A549 (cell line): ENCODE data around the gene SPATA9. TPM values are rescaled to one million over a fixed set of nuclear protein-coding genes. Genes with fewer than 3 reads are reported as not detected.

ENCODE experiments used
- ATAC-seq, 2 experiments: fragments of 200-7000 bp in 1 of 2; fragments of >200 bp in 1 of 2; cut with Nextera tagmentation in 1 of 2; cut with Tn5 transposase in 1 of 2; 3 replicates each; pipeline versions ENCODE4 v1.8.0 to v1.9.1; 2018 to 2020; ENCODE audit warnings: mild to moderate bottlenecking in 1 of 2, moderate library complexity in 1 of 2
- CTCF ChIA-PET: fragments of 300-600 bp; sonication (Branson Sonifier 250); formaldehyde crosslinking; extraction: SDS; loops from one replicate; lab custom pipeline; 2021; ENCODE audit warnings: antibody characterized with exemption, inconsistent platforms; lab: Yijun Ruan, JAX
- POLR2A ChIA-PET: fragments of 350-600 bp; formaldehyde crosslinking; extraction: SDS; loops from one replicate; lab custom pipeline; 2021; ENCODE audit warnings: antibody characterized with exemption, inconsistent platforms; lab: Yijun Ruan, JAX
- DNase-seq, 2 experiments: peaks; one replicate each; pipeline versions ENCODE4 v3.0.0 to v3.0.0-alpha.2; 2011 to 2016; ENCODE audit warnings: low read depth in 1 of 2, low spot score in 1 of 2
- FAIRE-seq: peaks from 2 replicates; lab custom pipeline; 2011; peaks lifted over from hg19 to GRCh38; lab: Jason Lieb, UNC
- H3K27ac ChIP-seq, 2 experiments: fragments of >200 bp; sonication (Bioruptor Twin); formaldehyde crosslinking; 3 replicates each; pipeline ENCODE4 v1.5.1; 2016 to 2017
- H3K4me1 ChIP-seq: fragments of >200 bp; sonication (Bioruptor Twin); formaldehyde crosslinking; 3 replicates; pipeline ENCODE4 v1.6.1; 2016
- H3K4me2 ChIP-seq: fragments of >200 bp; sonication (Bioruptor Twin); formaldehyde crosslinking; 3 replicates; pipeline ENCODE4 v1.6.1; 2016
- H3K4me3 ChIP-seq: fragments of >200 bp; sonication (Bioruptor Twin); formaldehyde crosslinking; 3 replicates; pipeline ENCODE4 v1.5.1; 2016
- H3K9me3 ChIP-seq: fragments of >200 bp; sonication (Bioruptor Twin); formaldehyde crosslinking; 3 replicates; pipeline ENCODE4 v1.6.1; 2016
- CHD4 ChIP-seq: fragments of 200-600 bp; sonication (generic); IDR thresholded peaks from 2 replicates; pipeline ENCODE4 v1.6.1; 2016; ENCODE audit warnings: antibody characterized with exemption, mild to moderate bottlenecking, borderline replicate concordance
- CTCF ChIP-seq: fragments of >200 bp; sonication (Bioruptor Twin); formaldehyde crosslinking; IDR thresholded peaks from 3 replicates; pipeline ENCODE4 v1.5.1; 2016
- EHMT2 ChIP-seq: fragments of 200-600 bp; sonication (generic); IDR thresholded peaks from 2 replicates; pipeline ENCODE4 v1.6.1; 2016; ENCODE audit warnings: antibody characterized with exemption, low read depth, mild to moderate bottlenecking, moderate library complexity
- ELK1 ChIP-seq: fragments of 150-350 bp; IDR thresholded peaks from 2 replicates; pipeline ENCODE4 v1.6.1; 2014; ENCODE audit warnings: low read depth, mild to moderate bottlenecking, low read length
- FOSB ChIP-seq: fragments of 250-450 bp; sonication (Bioruptor Pico); IDR thresholded peaks from 2 replicates; pipeline ENCODE4 v1.5.0; 2020; ENCODE audit warnings: mild to moderate bottlenecking, moderate library complexity
- FOXS1 ChIP-seq: fragments of 250-450 bp; sonication (Bioruptor Pico); IDR thresholded peaks from 2 replicates; pipeline ENCODE4 v1.5.0; 2020; ENCODE audit warnings: mild to moderate bottlenecking, moderate library complexity
- HDAC2 ChIP-seq: fragments of 200-600 bp; sonication (generic); IDR thresholded peaks from 2 replicates; pipeline ENCODE4 v1.6.1; 2016
- HES2 ChIP-seq: fragments of >200 bp; sonication (Bioruptor Twin); formaldehyde crosslinking; IDR thresholded peaks from 2 replicates; pipeline ENCODE4 v1.6.1; 2016
- HMGXB4 ChIP-seq: fragments of 250-450 bp; sonication (Bioruptor Pico); IDR thresholded peaks from 2 replicates; pipeline ENCODE4 v1.5.0; 2021; ENCODE audit warnings: mild to moderate bottlenecking, moderate library complexity, borderline replicate concordance
- HOXB13 ChIP-seq: fragments of 250-450 bp; sonication (Bioruptor Pico); IDR thresholded peaks from 2 replicates; pipeline ENCODE4 v1.5.0; 2020; ENCODE audit warnings: low read depth, mild to moderate bottlenecking, moderate library complexity
- KDM1A ChIP-seq: fragments of 200-600 bp; sonication (generic); IDR thresholded peaks from 2 replicates; pipeline ENCODE4 v1.6.1; 2016; ENCODE audit warnings: low read depth, mild to moderate bottlenecking
- KDM5A ChIP-seq: fragments of 200-600 bp; sonication (generic); IDR thresholded peaks from 2 replicates; pipeline ENCODE4 v1.6.1; 2016; ENCODE audit warnings: antibody characterized with exemption, mild to moderate bottlenecking
- MAX ChIP-seq: IDR thresholded peaks from 2 replicates; pipeline ENCODE4 v1.6.1; 2012
- MAZ ChIP-seq: fragments of 150-350 bp; IDR thresholded peaks from 2 replicates; pipeline ENCODE4 v1.6.1; 2014; ENCODE audit warnings: antibody characterized with exemption, low read depth, low read length, borderline replicate concordance
- MYC ChIP-seq: IDR thresholded peaks from 2 replicates; pipeline ENCODE4 v1.6.1; 2012; ENCODE audit warnings: mild to moderate bottlenecking, inconsistent platforms, low read length, improper control_type of control experiment, borderline replicate concordance
- NPAS2 ChIP-seq: fragments of 250-450 bp; sonication (Bioruptor Pico); IDR thresholded peaks from 2 replicates; pipeline ENCODE4 v1.8.0; 2022; ENCODE audit warnings: mild to moderate bottlenecking, moderate library complexity, borderline replicate concordance
- PBX3 ChIP-seq: IDR thresholded peaks from 2 replicates; pipeline ENCODE4 v1.6.1; 2012
- POLR2AphosphoS2 ChIP-seq: conservative IDR thresholded peaks from 2 replicates; pipeline ENCODE4 v1.6.1; 2012; ENCODE audit warnings: low read length, improper control_type of control experiment, inconsistent platforms
- SMC3 ChIP-seq: fragments of >200 bp; sonication (Bioruptor Twin); formaldehyde crosslinking; IDR thresholded peaks from 3 replicates; pipeline ENCODE4 v1.6.1; 2018; ENCODE audit warnings: inconsistent platforms
- SREBF2 ChIP-seq: fragments of 450-650 bp; IDR thresholded peaks from 2 replicates; pipeline ENCODE4 v1.6.1; 2014; ENCODE audit warnings: mild to moderate bottlenecking, moderate library complexity
- WGBS: methylation state at CpG from one replicate; pipeline ENCODE4 v1.1.6; 2017; ENCODE audit errors: missing lambda C conversion rate; 5-methylcytosine and 5-hydroxymethylcytosine counted together
- polyA plus RNA-seq, 4 experiments: library from polyadenylated mRNA; depleted of rRNA in 3 of 4; stranded (reverse); fragments of >200 nt; fragmentation: RNase III in 1 of 4; extraction: RNeasy Plus Mini Kit Qiagen cat#74134 plus additional on column Dnase treatment in 1 of 4; gene quantifications; 2 replicates in 3 of 4; 3 replicates in 1 of 4; pipeline ENCODE4 v1.2.3, GENCODE V29; 2011 to 2017

The SPATA9 gene
- polyA plus RNA-seq, 2 of the 4 experiments (the other 2 are of a cell fraction) = 0.16 TPM; not detected in 1

- no peak overlapping the region for H3K4me3 ChIP-seq
- ATAC-seq (no peak), FAIRE-seq (no peak), DNase-seq (no peak)
- WGBS = 88% methylated on average over 1 of the region's 1 CpG
- no peak overlapping the region for H3K27ac ChIP-seq
- ChIA-PET CTCF (interaction anchor here (1.0 to 3.0 kb wide), 4 partner anchors 10 to 128 kb away, joined by 3 to 13 read pairs (median 4); no protein-coding TSS in a partner anchor), POLR2A (no interaction called here)
- TF ChIP-seq KDM5A (no peak), HDAC2 (no peak), CTCF (no peak), SMC3 (no peak)
- no peaks in the 10 kb centered on the region for H3K9me3 ChIP-seq
- H3K4me1 ChIP-seq = peaks cover 6% of the 10 kb centered on the region
- no peak overlapping the region for H3K4me2 ChIP-seq
These were observed 29.9 kb downstream of the SPATA9 start for GRCh38 chr5:95652849-95653248.

GRCh38 chr5:95649842-95650620 is 32.8 kb downstream of the SPATA9 start:
- no peak for FAIRE-seq
- CTCF ChIA-PET = interaction anchor here (0.8 to 3.0 kb wide), 2 partner anchors 14 to 132 kb away, joined by 3 to 13 read pairs; no protein-coding TSS in a partner anchor
- Histone ChIP-seq H3K4me3 (no peak overlapping the region), H3K27ac (no peak overlapping the region), H3K9me3 (no peaks in the 10 kb centered on the region)
- no peak for DNase-seq
- no peak for ATAC-seq
- TF ChIP-seq FOSB (CRISPR knock-in tag) (no peak), KDM1A (no peak), POLR2AphosphoS2 (no peak), MAX (no peak), MYC (no peak), PBX3 (no peak), ELK1 (no peak), NPAS2 (CRISPR knock-in tag) (no peak), MAZ (no peak), CHD4 (no peak), EHMT2 (no peak), FOXS1 (no peak), HOXB13 (CRISPR knock-in tag) (no peak), HMGXB4 (no peak), SREBF2 (no peak), HES2 (no peak)
- TF ChIP-seq, all 56 proteins: peak for 0
- POLR2A ChIA-PET = no interaction called here
- Histone ChIP-seq H3K4me1 (peaks cover 11% of the 10 kb centered on the region), H3K4me2 (no peak overlapping the region)
